Hepatocyte (in vitro differentiated cells): Measurements from ENCODE around the gene ARHGAP6. TPM values are rescaled to one million over a fixed set of nuclear protein-coding genes. Genes with fewer than 3 reads are reported as not detected.

Source experiments
- DNase-seq: peaks from one replicate; pipeline ENCODE4 v3.0.0-alpha.2; 2016; ENCODE audit warnings: low spot score
- H2AFZ ChIP-seq: fragments of 200-600 bp; sonication (generic); 2 replicates; pipeline ENCODE4 v1.6.0; 2016; ENCODE audit warnings: antibody characterized with exemption, mild to moderate bottlenecking
- H3K27ac ChIP-seq: fragments of 200-600 bp; sonication (generic); 2 replicates; pipeline ENCODE4 v1.5.1; 2016; ENCODE audit warnings: mild to moderate bottlenecking
- H3K27me3 ChIP-seq: fragments of 200-600 bp; sonication (generic); 2 replicates; pipeline ENCODE4 v1.6.1; 2016
- H3K36me3 ChIP-seq: fragments of 200-600 bp; sonication (generic); replicated peaks from 2 replicates; pipeline ENCODE4 v1.5.1; 2016; ENCODE audit warnings: low read depth; ENCODE audit not compliant: insufficient read depth
- H3K4me1 ChIP-seq: fragments of 200-600 bp; sonication (generic); 2 replicates; pipeline ENCODE4 v1.5.1; 2016; ENCODE audit warnings: mild to moderate bottlenecking, moderate library complexity; ENCODE audit not compliant: insufficient read depth
- H3K4me2 ChIP-seq: fragments of 200-600 bp; sonication (generic); 2 replicates; pipeline ENCODE4 v1.6.0; 2016
- H3K4me3 ChIP-seq: fragments of 200-600 bp; sonication (generic); 2 replicates; pipeline ENCODE4 v1.5.1; 2016; ENCODE audit warnings: mild to moderate bottlenecking
- H3K79me2 ChIP-seq: fragments of 200-600 bp; sonication (generic); 2 replicates; pipeline ENCODE4 v1.6.0; 2017; ENCODE audit warnings: mild to moderate bottlenecking
- H3K9me2 ChIP-seq: fragments of 200-600 bp; sonication (generic); replicated peaks from 2 replicates; pipeline ENCODE4 v1.6.0; 2017; ENCODE audit warnings: mild to moderate bottlenecking; ENCODE audit not compliant: insufficient read depth
- H3K9me3 ChIP-seq: fragments of 200-600 bp; sonication (generic); 2 replicates; pipeline ENCODE4 v1.5.1; 2016; ENCODE audit warnings: low read depth, mild to moderate bottlenecking
- H4K20me1 ChIP-seq: fragments of 200-600 bp; sonication (generic); 2 replicates; pipeline ENCODE4 v1.6.0; 2016; ENCODE audit warnings: mild to moderate bottlenecking; ENCODE audit not compliant: insufficient read depth, poor library complexity, severe bottlenecking
- CTCF ChIP-seq: fragments of 200-600 bp; sonication (generic); IDR thresholded peaks from 2 replicates; pipeline ENCODE4 v1.5.1; 2016; ENCODE audit warnings: antibody characterized with exemption, mild to moderate bottlenecking; ENCODE audit not compliant: poor library complexity
- EZH2 ChIP-seq: fragments of 200-600 bp; sonication (generic); IDR thresholded peaks from 2 replicates; pipeline ENCODE4 v1.6.1; 2016; ENCODE audit warnings: antibody characterized with exemption, mild to moderate bottlenecking, borderline replicate concordance
- EZH2phosphoT487 ChIP-seq: fragments of 200-600 bp; sonication (generic); IDR thresholded peaks from one replicate; pipeline ENCODE4 v1.6.1; 2018; ENCODE audit warnings: antibody characterized with exemption, mild to moderate bottlenecking, low read depth, moderate library complexity; ENCODE audit not compliant: unreplicated experiment, severe bottlenecking
- WGBS: methylation state at CpG from one replicate; pipeline ENCODE4 v1.1.6; 2016; ENCODE audit warnings: low lambda C conversion rate; ENCODE audit errors: missing lambda C conversion rate; 5-methylcytosine and 5-hydroxymethylcytosine counted together
- polyA plus RNA-seq: library from polyadenylated mRNA; unstranded; fragments of >200 nt; fragmentation: Nextera tagmentation; extraction: Ambion mirVana; gene quantifications from 2 replicates; pipeline ENCODE4 v1.2.1, GENCODE V29; 2016
- total RNA-seq: library from RNA; depleted of rRNA; stranded (reverse); fragments of >200 nt; gene quantifications from 2 replicates; pipeline ENCODE4 v1.2.3, GENCODE V29; 2014

The ARHGAP6 gene
- total and polyA plus RNA-seq, 2 experiments from 2014 or later, result 4.9 to 6.9 TPM

GRCh38 chrX:11427453-11428071 is 238.2 kb downstream of the ARHGAP6 start:
- Histone ChIP-seq H3K27ac (peak overlapping the region; percentile 21), H3K27me3 (no peaks in the 10 kb centered on the region), H3K4me2 (peak overlapping the region; percentile 76), H3K9me3 (no peaks in the 10 kb centered on the region), H3K36me3 (no peaks in the 10 kb centered on the region), H3K4me1 (no peaks in the 10 kb centered on the region), H3K79me2 (no peaks in the 10 kb centered on the region), H4K20me1 (no peaks in the 10 kb centered on the region), H3K9me2 (no peaks in the 10 kb centered on the region), H3K4me3 (peak overlapping the region; percentile 34), H2AFZ (no peak overlapping the region)
- WGBS, result 39% methylated on average over 33 of the region's 57 CpGs
- DNase-seq, result peak; percentile 40
- TF ChIP-seq EZH2phosphoT487, result no peak
- peak; percentile 47 for TF ChIP-seq CTCF

GRCh38 chrX:11426712-11427452 is 238.8 kb downstream of the ARHGAP6 start:
- H3K36me3 ChIP-seq, result no peaks in the 10 kb centered on the region
- TF ChIP-seq EZH2 (no peak), EZH2phosphoT487 (no peak), CTCF (no peak)
- peak overlapping the region; percentile 76 for H3K4me2 ChIP-seq
- no peaks in the 10 kb centered on the region for H3K79me2 ChIP-seq
- no peak for DNase-seq
- no peaks in the 10 kb centered on the region for H4K20me1 ChIP-seq
- 57% methylated on average over 25 of the region's 25 CpGs for WGBS
- peak overlapping the region; percentile 34 for H3K4me3 ChIP-seq
- no peaks in the 10 kb centered on the region for H3K4me1 ChIP-seq
- H3K9me2 ChIP-seq, result no peaks in the 10 kb centered on the region
- H3K27me3 ChIP-seq, result no peaks in the 10 kb centered on the region
- H3K9me3 ChIP-seq, result no peaks in the 10 kb centered on the region
- H2AFZ ChIP-seq, result no peak overlapping the region
- peak overlapping the region; percentile 21 for H3K27ac ChIP-seq

- H3K79me2 ChIP-seq, result no peaks in the 10 kb centered on the region
- H3K4me1 ChIP-seq, result no peaks in the 10 kb centered on the region
- 65% methylated on average over 7 of the region's 7 CpGs for WGBS
- DNase-seq, result no peak
- H3K27ac ChIP-seq, result no peak overlapping the region
- no peak overlapping the region for H2AFZ ChIP-seq
- no peak overlapping the region for H3K4me2 ChIP-seq
- TF ChIP-seq EZH2phosphoT487, result no peak
- H4K20me1 ChIP-seq, result no peaks in the 10 kb centered on the region
- H3K4me3 ChIP-seq, result no peak overlapping the region
- H3K36me3 ChIP-seq, result no peaks in the 10 kb centered on the region
- no peaks in the 10 kb centered on the region for H3K9me2 ChIP-seq
- no peaks in the 10 kb centered on the region for H3K27me3 ChIP-seq
- no peaks in the 10 kb centered on the region for H3K9me3 ChIP-seq
Measured at GRCh38 chrX:11424903-11425674, 240.6 kb downstream of the ARHGAP6 start.

- H3K9me3 ChIP-seq, result no peaks in the 10 kb centered on the region
- DNase-seq, result no peak
- H3K4me2 ChIP-seq, result no peak overlapping the region
- H3K79me2 ChIP-seq, result no peaks in the 10 kb centered on the region
- H3K9me2 ChIP-seq, result no peaks in the 10 kb centered on the region
- no peak for TF ChIP-seq CTCF
- TF ChIP-seq EZH2phosphoT487, result no peak
- no peak for TF ChIP-seq EZH2
- H3K4me3 ChIP-seq, result no peak overlapping the region
- H3K27ac ChIP-seq, result no peak overlapping the region
- no peak overlapping the region for H2AFZ ChIP-seq
- H4K20me1 ChIP-seq, result no peaks in the 10 kb centered on the region
- H3K36me3 ChIP-seq, result no peaks in the 10 kb centered on the region
- no peaks in the 10 kb centered on the region for H3K4me1 ChIP-seq
- 78% methylated on average over 3 of the region's 3 CpGs for WGBS
- H3K27me3 ChIP-seq, result no peaks in the 10 kb centered on the region
Measured at GRCh38 chrX:11423949-11424348, 241.8 kb downstream of the ARHGAP6 start.
